ENCODE results near the gene ALOX15.
"Not testable (repeated sequence)": the region's sequence is repeated elsewhere in the genome, so short reads cannot be mapped to it uniquely, and the experiment has no call there.

The ALOX15 gene

DNA sequence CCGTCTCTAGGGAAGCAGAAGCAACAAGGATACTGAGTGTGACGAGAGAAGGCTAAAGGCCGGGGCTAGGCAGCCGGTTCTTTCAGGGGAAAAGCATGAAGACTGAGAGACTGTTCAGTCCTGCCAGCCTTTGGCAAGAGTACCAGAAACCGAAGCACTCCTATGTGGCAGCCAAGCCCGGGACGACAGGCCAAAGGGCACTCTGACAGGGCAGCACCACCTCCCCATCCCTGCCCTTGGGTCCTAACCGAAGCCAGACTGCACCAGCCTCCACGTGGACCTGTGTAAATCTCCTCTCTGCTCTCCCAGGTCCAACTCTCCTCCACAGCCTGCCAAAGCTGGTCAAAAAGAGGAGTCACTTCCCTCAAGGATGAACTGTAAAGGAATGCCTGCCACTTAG is 23.5 kb upstream of the ALOX15 start:
- TF ChIP-seq, protein P1, sequence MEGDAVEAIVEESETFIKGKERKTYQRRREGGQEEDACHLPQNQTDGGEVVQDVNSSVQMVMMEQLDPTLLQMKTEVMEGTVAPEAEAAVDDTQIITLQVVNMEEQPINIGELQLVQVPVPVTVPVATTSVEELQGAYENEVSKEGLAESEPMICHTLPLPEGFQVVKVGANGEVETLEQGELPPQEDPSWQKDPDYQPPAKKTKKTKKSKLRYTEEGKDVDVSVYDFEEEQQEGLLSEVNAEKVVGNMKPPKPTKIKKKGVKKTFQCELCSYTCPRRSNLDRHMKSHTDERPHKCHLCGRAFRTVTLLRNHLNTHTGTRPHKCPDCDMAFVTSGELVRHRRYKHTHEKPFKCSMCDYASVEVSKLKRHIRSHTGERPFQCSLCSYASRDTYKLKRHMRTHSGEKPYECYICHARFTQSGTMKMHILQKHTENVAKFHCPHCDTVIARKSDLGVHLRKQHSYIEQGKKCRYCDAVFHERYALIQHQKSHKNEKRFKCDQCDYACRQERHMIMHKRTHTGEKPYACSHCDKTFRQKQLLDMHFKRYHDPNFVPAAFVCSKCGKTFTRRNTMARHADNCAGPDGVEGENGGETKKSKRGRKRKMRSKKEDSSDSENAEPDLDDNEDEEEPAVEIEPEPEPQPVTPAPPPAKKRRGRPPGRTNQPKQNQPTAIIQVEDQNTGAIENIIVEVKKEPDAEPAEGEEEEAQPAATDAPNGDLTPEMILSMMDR (IDR thresholded peaks at IDR 0.05) = no peak
- DNase-seq (ENCODE audit: low spot score) = no peak
- H3K4me3 ChIP-seq = no peak overlapping the region
- no peak overlapping the region for H3K27ac ChIP-seq

DNA sequence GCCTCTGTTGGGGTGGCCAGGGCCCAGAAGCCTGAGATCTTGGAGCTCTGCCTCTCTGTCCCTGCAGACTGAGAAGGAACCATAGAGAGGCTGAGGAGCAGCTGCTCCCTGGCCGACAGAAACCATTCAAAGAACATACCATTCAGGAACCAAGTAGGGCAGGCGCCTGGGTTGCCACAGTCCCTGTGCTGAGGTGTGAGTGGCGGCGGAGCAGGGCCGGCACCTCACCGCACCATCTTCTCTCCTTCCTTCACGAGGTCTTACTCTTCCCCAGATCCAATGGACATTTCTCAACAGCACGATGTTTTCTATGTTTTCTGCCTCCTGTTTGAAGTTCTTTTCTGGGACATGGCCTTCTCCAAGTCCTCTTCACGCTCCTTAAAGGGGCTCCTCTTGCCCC is 22.8 kb upstream of the ALOX15 start:
- DNase-seq (ENCODE audit: low spot score) = no peak
- Histone ChIP-seq H3K4me3 (no peak overlapping the region), H3K27ac (no peak overlapping the region)
- TF ChIP-seq, protein P1 (IDR thresholded peaks at IDR 0.05) = no peak

GRCh38 chr17:4663711-4664110 is 22.2 kb upstream of the ALOX15 start:
- TF ChIP-seq, protein P1 (IDR thresholded peaks at IDR 0.05) = no peak
- H3K4me3 ChIP-seq = no peak overlapping the region
- H3K27ac ChIP-seq = no peak overlapping the region
- DNase-seq (ENCODE audit: low spot score) = no peak

DNA sequence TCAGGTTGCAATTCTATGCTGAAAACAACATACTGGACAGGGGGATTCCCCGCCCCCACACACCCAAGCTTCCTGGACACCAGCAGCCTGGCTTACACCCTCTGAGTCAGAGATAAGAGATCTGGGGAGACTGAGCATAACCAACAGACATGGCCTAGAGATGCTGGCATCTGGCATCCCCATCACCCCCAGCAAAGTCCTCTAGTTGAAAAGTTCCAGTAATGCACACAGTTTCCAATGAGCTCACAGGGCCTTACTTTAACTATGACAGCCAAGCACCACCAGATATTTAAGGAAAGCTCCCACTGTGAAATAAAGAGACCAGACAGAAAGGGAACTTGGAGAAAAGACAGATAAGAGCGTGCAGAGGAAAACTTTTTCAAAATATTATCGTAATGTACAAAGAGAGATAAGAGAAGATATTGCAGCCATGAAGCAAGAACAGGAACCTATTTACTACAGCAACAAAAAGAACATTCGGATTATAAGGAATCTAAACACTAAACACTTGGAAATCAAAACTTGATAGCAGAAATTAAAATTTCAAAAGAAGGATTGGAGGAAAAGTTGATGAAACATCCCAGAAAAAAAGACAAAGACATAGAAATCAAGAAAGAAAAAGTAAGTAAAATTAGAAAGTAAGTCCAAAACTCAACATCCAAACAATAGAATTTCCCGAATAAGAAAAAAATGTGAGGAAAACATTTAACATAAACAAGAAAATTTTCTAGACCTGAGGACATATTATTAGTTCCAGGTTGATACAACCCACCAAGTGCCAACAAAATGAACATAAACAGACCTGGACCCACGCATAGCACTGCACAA is 17.2 kb upstream of the ALOX15 start:
- TF ChIP-seq, protein P1 (IDR thresholded peaks at IDR 0.05) = no peak
- H3K27ac ChIP-seq = no peak overlapping the region
- no peak overlapping the region for H3K4me3 ChIP-seq
- DNase-seq (ENCODE audit: low spot score) = no peak

- TF ChIP-seq, protein P1 (IDR thresholded peaks at IDR 0.05) = no peak
- no peak for DNase-seq (ENCODE audit: low spot score)
- H3K27ac ChIP-seq = no peak overlapping the region
- no peak overlapping the region for H3K4me3 ChIP-seq
Measured at GRCh38 chr17:4657678-4658077, 16.2 kb upstream of the ALOX15 start.

- H3K4me3 ChIP-seq; DNase-seq (ENCODE audit: low spot score); H3K27ac ChIP-seq: not testable (repeated sequence)
Measured at GRCh38 chr17:4655933-4656332, 14.5 kb upstream of the ALOX15 start.

GRCh38 chr17:4652997-4653396 is 11.5 kb upstream of the ALOX15 start:
- Histone ChIP-seq H3K4me3 (no peak overlapping the region), H3K27ac (no peak overlapping the region)

More at GRCh38 chr17:4652997-4653396, 11.5 kb upstream of the ALOX15 start:
- no peak for DNase-seq (ENCODE audit: low spot score)
- TF ChIP-seq, protein P1 (IDR thresholded peaks at IDR 0.05) = no peak
